ENCODE measurements around the gene SLC30A7. TPM values are rescaled to one million over a fixed set of nuclear protein-coding genes. Genes with fewer than 3 reads are reported as not detected.
A peak's percentile ranks its signal among the peaks of the same experiment; 100 is the strongest.

Gene SLC30A7
- total RNA-seq, 2 experiments from 2014 or later = 21.6 to 21.7 TPM

- no peaks in the 10 kb centered on the region for H3K9me3 Mint-ChIP-seq
- TF ChIP-seq CTCF (IDR thresholded peaks at IDR 0.05) = no peak
- H3K36me3 ChIP-seq (ENCODE audit: insufficient read depth, low read length) = no peaks in the 10 kb centered on the region
- peak overlapping the region; percentile 12 for H3K4me3 Mint-ChIP-seq
- ATAC-seq (ENCODE audit: poor library complexity) (no peak), DNase-seq (no peak)
- H3K9me3 ChIP-seq (ENCODE audit: control insufficient read depth in 1 of 2, insufficient read depth in 1 of 2, low read length in 2 of 2) = no peaks in the 10 kb centered on the region
- POLR2A ChIA-PET = interaction anchor here (1.1 to 1.3 kb wide), 2 partner anchors 9 to 101 kb away, joined by 3 read pairs; no protein-coding TSS in a partner anchor
- no peaks in the 10 kb centered on the region for H3K27me3 ChIP-seq (ENCODE audit: control insufficient read depth in 1 of 2, insufficient read depth in 2 of 2, low read length in 2 of 2)
- H3K27me3 Mint-ChIP-seq = no peaks in the 10 kb centered on the region
- no peak overlapping the region for H3K4me3 ChIP-seq (ENCODE audit: low read length)
- peaks cover 19% of the 10 kb centered on the region for H3K4me1 ChIP-seq (ENCODE audit: insufficient read depth, low read length)
- peaks cover 83% of the 10 kb centered on the region for H3K4me1 Mint-ChIP-seq (ENCODE audit: low read depth)
- intact Hi-C loops (cut with DNase I, micrococcal nuclease) = loop anchor here (5.0 kb wide), 4 partner anchors 49 to 259 kb away; no protein-coding TSS in a partner anchor
- peaks cover 66% of the 10 kb centered on the region for H3K36me3 Mint-ChIP-seq (ENCODE audit: low read depth)
- no peak overlapping the region for H3K27ac Mint-ChIP-seq
- CTCF ChIA-PET = interaction anchor here (1.4 kb wide), 1 partner anchor 260 kb away, joined by 3 read pairs; no protein-coding TSS in a partner anchor
- H3K27ac ChIP-seq (ENCODE audit: low read depth in 1 of 2, low read length in 2 of 2) = no peak overlapping the region
Measured at GRCh38 chr1:101028466-101028865, 132.6 kb downstream of the SLC30A7 start.

- Histone ChIP-seq H3K4me1 (ENCODE audit: insufficient read depth, low read length) (peaks cover 19% of the 10 kb centered on the region), H3K9me3 (ENCODE audit: control insufficient read depth in 1 of 2, insufficient read depth in 1 of 2, low read length in 2 of 2) (no peaks in the 10 kb centered on the region), H3K4me3 (ENCODE audit: low read length) (no peak overlapping the region), H3K27ac (ENCODE audit: low read depth in 1 of 2, low read length in 2 of 2) (no peak overlapping the region), H3K36me3 (ENCODE audit: insufficient read depth, low read length) (no peaks in the 10 kb centered on the region), H3K27me3 (ENCODE audit: control insufficient read depth in 1 of 2, insufficient read depth in 2 of 2, low read length in 2 of 2) (no peaks in the 10 kb centered on the region)
- Mint-ChIP-seq H3K36me3 (ENCODE audit: low read depth) (peaks cover 59% of the 10 kb centered on the region), H3K27me3 (no peaks in the 10 kb centered on the region), H3K4me1 (ENCODE audit: low read depth) (peaks cover 83% of the 10 kb centered on the region), H3K4me3 (peak overlapping the region; percentile 12), H3K9me3 (no peaks in the 10 kb centered on the region), H3K27ac (no peak overlapping the region)
- no peak for DNase-seq
- intact Hi-C loops (cut with DNase I, micrococcal nuclease) = loop anchor here (5.0 kb wide), 4 partner anchors 48 to 258 kb away; no protein-coding TSS in a partner anchor
- ChIA-PET CTCF (interaction anchor here (1.4 to 1.5 kb wide), 2 partner anchors 259 to 328 kb away, joined by 3 to 5 read pairs; no protein-coding TSS in a partner anchor), POLR2A (interaction anchor here (1.1 kb wide), 1 partner anchor 102 kb away, joined by 3 read pairs; no protein-coding TSS in a partner anchor)
- ATAC-seq (ENCODE audit: poor library complexity) = no peak
- TF ChIP-seq CTCF (IDR thresholded peaks at IDR 0.05) = no peak
Measured at GRCh38 chr1:101029184-101029583, 133.3 kb downstream of the SLC30A7 start.

DNA sequence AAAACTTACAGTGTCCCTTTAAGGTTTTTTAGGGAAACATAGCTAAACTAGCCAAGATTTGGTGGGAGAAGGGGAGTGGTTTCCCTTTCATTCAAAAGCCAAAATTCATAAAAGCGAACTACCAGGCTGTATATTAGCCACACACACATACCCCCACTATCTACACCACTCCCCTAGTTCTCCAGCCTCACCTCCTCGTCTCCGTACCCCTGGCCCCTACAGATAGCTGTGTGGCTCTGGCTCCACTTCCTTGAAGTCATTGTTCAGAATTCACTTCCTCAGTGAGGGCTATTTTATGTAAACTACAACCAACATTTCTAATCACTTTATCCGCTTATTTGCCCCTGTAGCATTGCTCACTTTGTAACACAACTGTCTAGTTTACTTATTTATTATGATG, 135.0 kb downstream of the SLC30A7 start:
- Histone ChIP-seq H3K36me3 (ENCODE audit: insufficient read depth, low read length) (no peaks in the 10 kb centered on the region), H3K27me3 (ENCODE audit: control insufficient read depth in 1 of 2, insufficient read depth in 2 of 2, low read length in 2 of 2) (no peaks in the 10 kb centered on the region), H3K4me3 (ENCODE audit: low read length) (no peak overlapping the region), H3K4me1 (ENCODE audit: insufficient read depth, low read length) (peaks cover 19% of the 10 kb centered on the region), H3K9me3 (ENCODE audit: control insufficient read depth in 1 of 2, insufficient read depth in 1 of 2, low read length in 2 of 2) (no peaks in the 10 kb centered on the region), H3K27ac (ENCODE audit: low read depth in 1 of 2, low read length in 2 of 2) (no peak overlapping the region)
- TF ChIP-seq CTCF (IDR thresholded peaks at IDR 0.05) = no peak
- H3K27ac Mint-ChIP-seq = peak overlapping the region; percentile 34
- H3K9me3 Mint-ChIP-seq = no peaks in the 10 kb centered on the region
- no peak overlapping the region for H3K4me3 Mint-ChIP-seq
- DNase-seq = no peak
- POLR2A ChIA-PET = no interaction called here
- H3K36me3 Mint-ChIP-seq (ENCODE audit: low read depth) = peaks cover 51% of the 10 kb centered on the region
- H3K4me1 Mint-ChIP-seq (ENCODE audit: low read depth) = peaks cover 82% of the 10 kb centered on the region
- intact Hi-C loops (cut with DNase I, micrococcal nuclease) = no loop called here
- ATAC-seq (ENCODE audit: poor library complexity) = no peak
- no peaks in the 10 kb centered on the region for H3K27me3 Mint-ChIP-seq
- CTCF ChIA-PET = interaction anchor here (1.5 kb wide), 1 partner anchor 327 kb away, joined by 5 read pairs; no protein-coding TSS in a partner anchor

Other genes starting within 250 kb of the SLC30A7 start
- not detected for gene VCAM1, start 176.3 kb upstream of the SLC30A7 start, total RNA-seq
- gene EXTL2, start 1.2 kb upstream of the SLC30A7 start, total RNA-seq = 1 to 10 TPM; 1.5 to 1.8 TPM
- 10 to 100 TPM; 31.3 to 35.4 TPM for gene DPH5, start 129.7 kb downstream of the SLC30A7 start, total RNA-seq

Measured in CD4-positive, alpha-beta T cell (primary cell).